ENCODE data around the gene ZNHIT1. TPM values are rescaled to one million over a fixed set of nuclear protein-coding genes. Genes with fewer than 3 reads are reported as not detected.

Gene ZNHIT1
- total RNA-seq: 130 and 132 TPM in 2 replicates

GRCh38 chr7:101217388-101218235 lies at the start of gene ZNHIT1, which contains the start of gene PLOD3:
Gene ZNHIT1, plus strand, starts transcription at chr7:101218165. Its CDS starts 31 bp downstream, at chr7:101218196.
Gene PLOD3, minus strand, starts transcription at chr7:101217581. Its CDS starts 307 bp downstream, at chr7:101217274.

GRCh38 chr7:101180130-101180755 lies 37.7 kb upstream of the ZNHIT1 start, which contains the start of gene NAT16:
Gene NAT16, minus strand, starts transcription at chr7:101180293. Its CDS starts 5,486 bp downstream, at chr7:101174807.

GRCh38 chr7:101200862-101201599 lies 16.9 kb upstream of the ZNHIT1 start, which contains the start of gene MOGAT3:
Gene MOGAT3, minus strand, starts transcription at chr7:101201036. Its CDS starts 182 bp downstream, at chr7:101200854.

GRCh38 chr7:101237206-101238067 lies 19.5 kb downstream of the ZNHIT1 start, which contains the start of gene CLDN15:
Gene CLDN15, minus strand, starts transcription at chr7:101237802. Its CDS starts 221 bp downstream, at chr7:101237581.

DNA sequence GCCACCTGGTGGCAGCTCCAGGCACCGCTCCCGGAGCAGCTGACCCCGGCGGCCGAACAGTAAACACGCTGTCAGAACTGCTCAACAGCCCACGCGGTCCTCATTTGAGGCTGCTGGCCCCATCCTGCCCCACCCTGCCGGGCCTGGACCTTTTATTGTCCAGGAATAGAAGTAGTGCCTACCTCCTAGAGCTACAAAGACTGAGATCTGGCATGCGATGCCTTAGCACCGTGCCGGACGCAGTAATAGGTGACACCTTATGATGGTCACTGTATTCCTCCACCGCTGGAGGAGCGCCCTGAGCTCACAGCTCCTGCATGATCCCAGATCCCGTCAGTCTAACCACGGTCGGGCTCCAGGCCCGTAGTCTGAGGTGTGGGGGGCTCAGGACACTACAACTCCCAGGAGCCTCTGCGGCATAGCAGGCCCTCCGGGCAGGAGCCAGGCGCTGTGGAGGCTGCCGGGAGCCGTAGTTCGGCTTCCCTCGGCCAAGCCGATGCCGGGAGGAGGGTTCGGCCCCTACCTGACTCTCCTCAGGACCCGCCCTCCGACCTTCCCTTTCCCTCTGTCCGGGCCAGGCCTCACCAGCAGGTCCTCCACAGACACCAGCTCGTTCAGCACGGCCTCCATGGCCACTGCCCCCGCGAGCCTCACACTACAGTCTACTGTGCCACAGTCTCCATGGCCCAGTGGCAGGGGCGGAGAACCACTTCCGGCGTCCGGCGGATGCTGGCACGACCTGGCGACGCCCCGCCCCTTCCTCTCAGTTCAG lies 26.6 kb downstream of the ZNHIT1 start, which contains the start of gene FIS1:
Gene FIS1 (minus strand): TSS at position 707 of the 772 bp plus-strand sequence. CDS start 77 bp downstream, at position 630.

Other genes with a start within 250 kb of the ZNHIT1 start
- 1.2 and 1.8 TPM in 2 replicates for gene MUC12, start 248.6 kb upstream of the ZNHIT1 start, total RNA-seq
- gene MUC17, start 198.1 kb upstream of the ZNHIT1 start, total RNA-seq: not detected in 2 replicates
- 6.6 and 7.1 TPM in 2 replicates for gene TRIM56, start 132.7 kb upstream of the ZNHIT1 start, total RNA-seq
- gene SERPINE1, start 91.1 kb upstream of the ZNHIT1 start, total RNA-seq: 1,155 and 1,164 TPM in 2 replicates
- gene AP1S1, start 63.7 kb upstream of the ZNHIT1 start, total RNA-seq: 156 TPM in 2 replicates
- gene VGF, start 52.6 kb upstream of the ZNHIT1 start, total RNA-seq: 1.7 and 1.9 TPM in 2 replicates
- gene NAT16, start 37.9 kb upstream of the ZNHIT1 start, total RNA-seq: under 0.01 and 0.15 TPM in 2 replicates
- gene MOGAT3, start 17.1 kb upstream of the ZNHIT1 start, total RNA-seq: not detected in 2 replicates
- 101 and 106 TPM in 2 replicates for gene PLOD3, start 584 bp upstream of the ZNHIT1 start, total RNA-seq
- 1.5 and 2.4 TPM in 2 replicates for gene CLDN15, start 19.6 kb downstream of the ZNHIT1 start, total RNA-seq
- 226 and 252 TPM in 2 replicates for gene FIS1, start 26.9 kb downstream of the ZNHIT1 start, total RNA-seq
- 24.2 and 31.8 TPM in 2 replicates for gene IFT22, start 103.6 kb downstream of the ZNHIT1 start, total RNA-seq
- 1.0 TPM in 1 of 2 replicates, not detected in the other for gene COL26A1, start 144.7 kb downstream of the ZNHIT1 start, total RNA-seq